ENCODE results near the gene SRC. TPM values are rescaled to one million over a fixed set of nuclear protein-coding genes. Genes with fewer than 3 reads are reported as not detected.
"Not testable (repeated sequence)": the region's sequence is repeated elsewhere in the genome, so short reads cannot be mapped to it uniquely, and the experiment has no call there.

SRC gene
- total RNA-seq, 1 donor from 2014 or later, result 3.5 TPM

- peaks cover 17% of the 10 kb centered on the region for H3K4me1 Mint-ChIP-seq (ENCODE audit: low read depth)
- intact Hi-C loops (cut with micrococcal nuclease), result no loop called here
- H3K36me3 Mint-ChIP-seq (ENCODE audit: low read depth), result no peaks in the 10 kb centered on the region
- no peak overlapping the region for H3K4me3 Mint-ChIP-seq (ENCODE audit: low read depth)
- DNase-seq (ENCODE audit: low spot score), result no peak
- H3K9me3 Mint-ChIP-seq, result no peaks in the 10 kb centered on the region
- no peaks in the 10 kb centered on the region for H3K27me3 Mint-ChIP-seq (ENCODE audit: low read depth)
- H3K27ac Mint-ChIP-seq, result no peak overlapping the region
These were observed 12.1 kb upstream of the SRC start for GRCh38 chr20:37333848-37334318.

GRCh38 chr20:37334450-37334849 is 11.5 kb upstream of the SRC start:
- H3K4me1 Mint-ChIP-seq (ENCODE audit: low read depth), result peaks cover 17% of the 10 kb centered on the region
- H3K9me3 Mint-ChIP-seq, result no peaks in the 10 kb centered on the region
- H3K27ac Mint-ChIP-seq, result no peak overlapping the region
- H3K27me3 Mint-ChIP-seq (ENCODE audit: low read depth), result no peaks in the 10 kb centered on the region
- no peak for DNase-seq (ENCODE audit: low spot score)
- no peak overlapping the region for H3K4me3 Mint-ChIP-seq (ENCODE audit: low read depth)
- H3K36me3 Mint-ChIP-seq (ENCODE audit: low read depth), result no peaks in the 10 kb centered on the region
- intact Hi-C loops (cut with micrococcal nuclease), result no loop called here

GRCh38 chr20:37335642-37336368 is 10.1 kb upstream of the SRC start:
- Mint-ChIP-seq H3K27ac (peak overlapping the region; percentile 28), H3K9me3 (no peaks in the 10 kb centered on the region), H3K4me1 (ENCODE audit: low read depth) (peaks cover 17% of the 10 kb centered on the region), H3K4me3 (ENCODE audit: low read depth) (peak overlapping the region; percentile 14), H3K27me3 (ENCODE audit: low read depth) (no peaks in the 10 kb centered on the region), H3K36me3 (ENCODE audit: low read depth) (no peaks in the 10 kb centered on the region)
- no peak for DNase-seq (ENCODE audit: low spot score)
- intact Hi-C loops (cut with micrococcal nuclease), result loop anchor here (5.0 kb wide), 1 partner anchor 191 kb away; the partner anchor contains the start of gene BLCAP

GRCh38 chr20:37336369-37337207 is 9.4 kb upstream of the SRC start:
- Mint-ChIP-seq H3K27ac (peak overlapping the region; percentile 28), H3K9me3 (no peaks in the 10 kb centered on the region)
- intact Hi-C loops (cut with micrococcal nuclease), result loop anchor here (5.0 kb wide), 1 partner anchor 191 kb away; the partner anchor contains the start of gene BLCAP

GRCh38 chr20:37337208-37337991 is 8.5 kb upstream of the SRC start:
- H3K9me3 Mint-ChIP-seq, result no peaks in the 10 kb centered on the region
- H3K27me3 Mint-ChIP-seq (ENCODE audit: low read depth), result no peaks in the 10 kb centered on the region
- no peaks in the 10 kb centered on the region for H3K36me3 Mint-ChIP-seq (ENCODE audit: low read depth)
- H3K4me1 Mint-ChIP-seq (ENCODE audit: low read depth), result peaks cover 17% of the 10 kb centered on the region
- no peak overlapping the region for H3K4me3 Mint-ChIP-seq (ENCODE audit: low read depth)
- H3K27ac Mint-ChIP-seq, result peak overlapping the region; percentile 33
- DNase-seq (ENCODE audit: low spot score), result no peak
- intact Hi-C loops (cut with micrococcal nuclease), result loop anchor here (5.0 kb wide), 1 partner anchor 190 kb away; the partner anchor contains the start of gene BLCAP

More at GRCh38 chr20:37336369-37337207, 9.4 kb upstream of the SRC start:
- Mint-ChIP-seq H3K36me3 (ENCODE audit: low read depth) (no peaks in the 10 kb centered on the region), H3K27me3 (ENCODE audit: low read depth) (no peaks in the 10 kb centered on the region), H3K4me3 (ENCODE audit: low read depth) (peak overlapping the region; percentile 14), H3K4me1 (ENCODE audit: low read depth) (peaks cover 17% of the 10 kb centered on the region)
- peak; percentile 19 for DNase-seq (ENCODE audit: low spot score)

GRCh38 chr20:37338380-37338779 is 7.6 kb upstream of the SRC start:
- H3K9me3 Mint-ChIP-seq; DNase-seq (ENCODE audit: low spot score); H3K27ac Mint-ChIP-seq; H3K4me3 Mint-ChIP-seq (ENCODE audit: low read depth); H3K27me3 Mint-ChIP-seq (ENCODE audit: low read depth); H3K36me3 Mint-ChIP-seq (ENCODE audit: low read depth): not testable (repeated sequence)
- peaks cover 17% of the 10 kb centered on the region for H3K4me1 Mint-ChIP-seq (ENCODE audit: low read depth)
- intact Hi-C loops (cut with micrococcal nuclease), result loop anchor here (5.0 kb wide), 1 partner anchor 189 kb away; the partner anchor contains the start of gene BLCAP

- H3K4me3 Mint-ChIP-seq (ENCODE audit: low read depth), result no peak overlapping the region
- no peaks in the 10 kb centered on the region for H3K27me3 Mint-ChIP-seq (ENCODE audit: low read depth)
- H3K36me3 Mint-ChIP-seq (ENCODE audit: low read depth), result no peaks in the 10 kb centered on the region
- intact Hi-C loops (cut with micrococcal nuclease), result loop anchor here (5.0 kb wide), 1 partner anchor 188 kb away; the partner anchor contains the start of gene BLCAP
- H3K27ac Mint-ChIP-seq, result no peak overlapping the region
- H3K4me1 Mint-ChIP-seq (ENCODE audit: low read depth), result peaks cover 20% of the 10 kb centered on the region
- DNase-seq (ENCODE audit: low spot score), result no peak
- no peaks in the 10 kb centered on the region for H3K9me3 Mint-ChIP-seq
These were observed 6.7 kb upstream of the SRC start for GRCh38 chr20:37339208-37339607.

- H3K4me3 Mint-ChIP-seq (ENCODE audit: low read depth), result not testable (repeated sequence)
These were observed 6.2 kb upstream of the SRC start for GRCh38 chr20:37339764-37340109.

GRCh38 chr20:37340998-37341397 is 4.9 kb upstream of the SRC start:
- H3K27ac Mint-ChIP-seq, result no peak overlapping the region
- H3K4me1 Mint-ChIP-seq (ENCODE audit: low read depth), result peaks cover 19% of the 10 kb centered on the region
- intact Hi-C loops (cut with micrococcal nuclease), result no loop called here
- no peaks in the 10 kb centered on the region for H3K9me3 Mint-ChIP-seq
- no peak overlapping the region for H3K4me3 Mint-ChIP-seq (ENCODE audit: low read depth)
- no peak for DNase-seq (ENCODE audit: low spot score)
- peaks cover 3% of the 10 kb centered on the region for H3K27me3 Mint-ChIP-seq (ENCODE audit: low read depth)
- H3K36me3 Mint-ChIP-seq (ENCODE audit: low read depth), result no peaks in the 10 kb centered on the region

More at GRCh38 chr20:37339764-37340109, 6.2 kb upstream of the SRC start:
- DNase-seq (ENCODE audit: low spot score); H3K27me3 Mint-ChIP-seq (ENCODE audit: low read depth); H3K9me3 Mint-ChIP-seq; H3K36me3 Mint-ChIP-seq (ENCODE audit: low read depth); H3K27ac Mint-ChIP-seq: not testable (repeated sequence)
- H3K4me1 Mint-ChIP-seq (ENCODE audit: low read depth), result peaks cover 20% of the 10 kb centered on the region
- intact Hi-C loops (cut with micrococcal nuclease), result loop anchor here (5.0 kb wide), 1 partner anchor 188 kb away; the partner anchor contains the start of gene BLCAP

GRCh38 chr20:37341632-37342031 is 4.3 kb upstream of the SRC start:
- no peak for DNase-seq (ENCODE audit: low spot score)
- no peaks in the 10 kb centered on the region for H3K9me3 Mint-ChIP-seq

GRCh38 chr20:37342231-37343177 is 3.4 kb upstream of the SRC start:
- peaks cover 3% of the 10 kb centered on the region for H3K27me3 Mint-ChIP-seq (ENCODE audit: low read depth)
- H3K4me3 Mint-ChIP-seq (ENCODE audit: low read depth), result no peak overlapping the region
- H3K36me3 Mint-ChIP-seq (ENCODE audit: low read depth), result no peaks in the 10 kb centered on the region
- H3K9me3 Mint-ChIP-seq, result no peaks in the 10 kb centered on the region
- H3K4me1 Mint-ChIP-seq (ENCODE audit: low read depth), result peaks cover 8% of the 10 kb centered on the region
- H3K27ac Mint-ChIP-seq, result no peak overlapping the region
- no peak for DNase-seq (ENCODE audit: low spot score)
- intact Hi-C loops (cut with micrococcal nuclease), result no loop called here

More at GRCh38 chr20:37341632-37342031, 4.3 kb upstream of the SRC start:
- intact Hi-C loops (cut with micrococcal nuclease), result no loop called here
- H3K27me3 Mint-ChIP-seq (ENCODE audit: low read depth), result peaks cover 3% of the 10 kb centered on the region
- H3K27ac Mint-ChIP-seq, result no peak overlapping the region
- H3K36me3 Mint-ChIP-seq (ENCODE audit: low read depth), result no peaks in the 10 kb centered on the region
- peaks cover 15% of the 10 kb centered on the region for H3K4me1 Mint-ChIP-seq (ENCODE audit: low read depth)
- H3K4me3 Mint-ChIP-seq (ENCODE audit: low read depth), result no peak overlapping the region
